Measurements from ENCODE around the gene YWHAG.

DNA sequence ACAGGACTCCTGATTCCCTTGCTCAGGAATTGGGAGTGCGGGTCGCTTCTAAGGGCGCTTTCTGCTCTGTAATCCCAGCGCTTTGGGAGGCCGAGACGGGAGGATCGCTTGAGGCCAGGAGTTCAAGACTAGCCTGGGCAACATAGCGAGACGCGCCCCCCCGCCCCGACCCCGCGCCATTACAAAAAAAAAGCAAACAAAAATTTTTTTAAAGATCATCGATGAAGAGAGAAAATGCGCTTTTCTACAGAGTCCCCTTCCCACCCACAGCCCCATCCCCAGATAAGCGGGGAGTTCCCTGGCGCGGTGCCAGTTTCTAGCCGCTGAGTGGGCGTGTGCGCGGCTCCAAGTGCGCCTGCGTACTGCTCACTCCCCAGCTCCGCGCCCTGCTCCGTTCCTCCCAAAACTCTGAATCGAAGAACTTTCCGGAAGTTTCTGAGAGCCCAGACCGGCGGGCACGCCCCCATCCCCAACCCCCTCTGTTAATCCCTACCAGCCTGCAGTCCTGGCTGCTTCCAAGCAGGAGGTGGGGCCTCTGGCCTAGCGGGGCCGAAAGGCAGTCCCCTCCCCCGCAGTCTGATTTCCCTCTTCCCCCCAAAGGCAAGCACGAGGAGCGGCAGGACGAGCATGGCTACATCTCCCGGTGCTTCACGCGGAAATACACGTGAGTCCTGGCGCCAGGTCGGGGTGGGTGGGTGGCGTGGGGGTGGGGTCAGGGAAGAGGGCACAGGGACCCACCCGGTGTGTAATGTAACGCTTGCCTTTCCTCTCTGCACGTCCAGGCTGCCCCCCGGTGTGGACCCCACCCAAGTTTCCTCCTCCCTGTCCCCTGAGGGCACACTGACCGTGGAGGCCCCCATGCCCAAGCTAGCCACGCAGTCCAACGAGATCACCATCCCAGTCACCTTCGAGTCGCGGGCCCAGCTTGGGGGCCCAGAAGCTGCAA lies 55.3 kb downstream of the YWHAG start:
- TF ChIP-seq CTCF (conservative IDR thresholded peaks at IDR 0.05; ENCODE audit: low read length) (no peak), EZH2phosphoT487 (IDR thresholded peaks at IDR 0.05; ENCODE audit: borderline replicate concordance, low read depth, low read length) (no peak)
